Endothelial cell of umbilical vein (primary cell): ENCODE measurements around the gene FAM3D. TPM values are rescaled to one million over a fixed set of nuclear protein-coding genes. Genes with fewer than 3 reads are reported as not detected.

Source experiments
- BruUV-seq: library from RNA; stranded (reverse); fragments of 400-500 nt; replicated peaks from 2 replicates; lab custom pipeline; 2021; lab: Mats Ljungman, UMichigan
- CTCF ChIA-PET: fragments of 300-600, 350-600 bp; sonication (Branson Sonifier 250); formaldehyde crosslinking; loops from one replicate; lab custom pipeline; 2021; ENCODE audit warnings: antibody characterized with exemption, inconsistent platforms; lab: Charles Lee
- POLR2A ChIA-PET: fragments of 300-600, 350-600 bp; sonication (Branson Sonifier 250); formaldehyde crosslinking; loops from one replicate; lab custom pipeline; 2021; ENCODE audit warnings: antibody characterized with exemption, inconsistent platforms; lab: Charles Lee
- DNase-seq: peaks from one replicate; pipeline ENCODE4 v3.0.0-alpha.2; 2011; ENCODE audit warnings: low read depth, low spot score
- FAIRE-seq: peaks from 2 replicates; lab custom pipeline; 2011; peaks lifted over from hg19 to GRCh38; lab: Jason Lieb, UNC
- H2AFZ ChIP-seq: 2 replicates; pipeline ENCODE4 v1.6.0; 2012; ENCODE audit warnings: low read depth, low read length, control low read depth, inconsistent platforms
- H3K27ac ChIP-seq: 2 replicates; pipeline ENCODE4 v1.5.1; 2011; ENCODE audit warnings: low read depth, mild to moderate bottlenecking, control low read depth, low read length, moderate library complexity; ENCODE audit not compliant: insufficient read depth
- H3K27me3 ChIP-seq, 2 experiments: 2 replicates each; pipeline versions ENCODE4 v1.6.0 to v1.6.1; 2011; ENCODE audit warnings: low read length in 2 of 2, mixed read lengths in 1 of 2; ENCODE audit not compliant: control insufficient read depth in 2 of 2, insufficient read depth in 2 of 2
- H3K36me3 ChIP-seq, 2 experiments: 2 replicates in 1 of 2; 3 replicates in 1 of 2; pipeline ENCODE4 v1.5.1; 2011; ENCODE audit warnings: low read length in 2 of 2, mild to moderate bottlenecking in 1 of 2, moderate library complexity in 1 of 2; ENCODE audit not compliant: control insufficient read depth in 2 of 2, insufficient read depth in 2 of 2; ENCODE audit errors: extremely low read depth in 1 of 2
- H3K4me1 ChIP-seq: 3 replicates; pipeline ENCODE4 v1.5.1; 2011; ENCODE audit warnings: mild to moderate bottlenecking, low read length; ENCODE audit not compliant: control insufficient read depth, insufficient read depth; ENCODE audit errors: extremely low read depth
- H3K4me2 ChIP-seq: 2 replicates; pipeline ENCODE4 v1.6.1; 2011; ENCODE audit warnings: low read length, control low read depth, mixed read lengths; ENCODE audit not compliant: insufficient read depth
- H3K4me3 ChIP-seq, 3 experiments: fragments of 200-600 bp in 1 of 3; sonication (generic), shearing (Covaris generic) in 1 of 3; replicated peaks in 1 of 3; 2 replicates each; pipeline ENCODE4 v1.5.1; 2011 to 2016; ENCODE audit warnings: control low read depth in 3 of 3, low read length in 3 of 3, mild to moderate bottlenecking in 2 of 3, inconsistent platforms in 1 of 3, low read depth in 1 of 3, moderate library complexity in 1 of 3; ENCODE audit not compliant: insufficient read depth in 1 of 3
- H3K79me2 ChIP-seq: 2 replicates; pipeline ENCODE4 v1.6.0; 2012; ENCODE audit warnings: low read length, inconsistent platforms; ENCODE audit not compliant: control insufficient read depth, insufficient read depth
- H3K9ac ChIP-seq: replicated peaks from 2 replicates; pipeline ENCODE3; 2011; ENCODE audit warnings: low read length, control low read depth; ENCODE audit not compliant: insufficient read depth; ENCODE audit errors: extremely low read depth
- H3K9me1 ChIP-seq: replicated peaks from 3 replicates; pipeline ENCODE4 v1.6.0; 2011; ENCODE audit warnings: mild to moderate bottlenecking, low read length; ENCODE audit not compliant: control insufficient read depth, insufficient read depth; ENCODE audit errors: extremely low read depth
- H3K9me3 ChIP-seq: replicated peaks from 2 replicates; pipeline ENCODE4 v1.5.1; 2012; ENCODE audit warnings: low read length, inconsistent platforms; ENCODE audit not compliant: control insufficient read depth, insufficient read depth
- H4K20me1 ChIP-seq: replicated peaks from 2 replicates; pipeline ENCODE3; 2011; ENCODE audit warnings: mild to moderate bottlenecking, low read length; ENCODE audit not compliant: control insufficient read depth, insufficient read depth; ENCODE audit errors: extremely low read depth
- FOS ChIP-seq: IDR thresholded peaks from 2 replicates; pipeline ENCODE4 v1.6.1; 2011; ENCODE audit warnings: mild to moderate bottlenecking, low read length, moderate library complexity, borderline replicate concordance; ENCODE audit not compliant: insufficient read depth
- MYC ChIP-seq: IDR thresholded peaks from one replicate; pipeline ENCODE4 v1.6.1; 2011; ENCODE audit warnings: mild to moderate bottlenecking, low read depth, low read length
- POLR2A ChIP-seq: IDR thresholded peaks from 2 replicates; pipeline ENCODE4 v1.6.1; 2012; ENCODE audit warnings: low read depth, mild to moderate bottlenecking, control low read depth, low read length
- dilution Hi-C: fragments of 300-500 bp; cut with MboI; formaldehyde crosslinking; loops from one replicate; pipeline ENCODE4 v1.15.0; 2019; ENCODE audit warnings: low sequenced_read_pairs; ENCODE audit not compliant: extremely low pct_ligation_motif_present
- intact Hi-C: fragments of 100-400 bp; cut with micrococcal nuclease; formaldehyde crosslinking; loops from one replicate; pipeline ENCODE4 v1.10.0; 2022
- polyA plus RNA-seq, 4 experiments: library from polyadenylated mRNA; depleted of rRNA in 3 of 4; stranded (reverse) in 3 of 4; unstranded in 1 of 4; fragments of >200 nt; gene quantifications; 2 replicates each; pipeline versions ENCODE4 v1.2.1 to v1.2.3, GENCODE V29; 2011 to 2012; ENCODE audit warnings: missing spikeins in 1 of 4
- total RNA-seq: library from RNA; stranded (reverse); gene quantifications from 2 replicates; pipeline ENCODE4 v1.2.3, GENCODE V29; 2021
- TF ChIP-seq, protein P1 (sequence below): IDR thresholded peaks from 2 replicates; pipeline ENCODE4 v1.6.1; 2011; ENCODE audit not compliant: insufficient read depth, insufficient read length
- TF ChIP-seq, protein P2 (sequence below), 2 donors: IDR thresholded peaks; 1 replicate in 1 of 2; 2 replicates in 1 of 2; pipeline ENCODE4 v1.5.1; 2011; ENCODE audit warnings: low read length in 2 of 2, mild to moderate bottlenecking in 2 of 2, moderate library complexity in 2 of 2, control low read depth in 1 of 2, inconsistent platforms in 1 of 2, low read depth in 1 of 2; ENCODE audit not compliant: insufficient read depth in 1 of 2; ENCODE audit errors: extremely low read depth in 1 of 2

FAM3D gene
- total and polyA plus RNA-seq, 2 donors (not counting 3 experiments of a cell fraction or from before 2014, with no cell fraction given): 0.12 TPM; not detected in 1

DNA sequence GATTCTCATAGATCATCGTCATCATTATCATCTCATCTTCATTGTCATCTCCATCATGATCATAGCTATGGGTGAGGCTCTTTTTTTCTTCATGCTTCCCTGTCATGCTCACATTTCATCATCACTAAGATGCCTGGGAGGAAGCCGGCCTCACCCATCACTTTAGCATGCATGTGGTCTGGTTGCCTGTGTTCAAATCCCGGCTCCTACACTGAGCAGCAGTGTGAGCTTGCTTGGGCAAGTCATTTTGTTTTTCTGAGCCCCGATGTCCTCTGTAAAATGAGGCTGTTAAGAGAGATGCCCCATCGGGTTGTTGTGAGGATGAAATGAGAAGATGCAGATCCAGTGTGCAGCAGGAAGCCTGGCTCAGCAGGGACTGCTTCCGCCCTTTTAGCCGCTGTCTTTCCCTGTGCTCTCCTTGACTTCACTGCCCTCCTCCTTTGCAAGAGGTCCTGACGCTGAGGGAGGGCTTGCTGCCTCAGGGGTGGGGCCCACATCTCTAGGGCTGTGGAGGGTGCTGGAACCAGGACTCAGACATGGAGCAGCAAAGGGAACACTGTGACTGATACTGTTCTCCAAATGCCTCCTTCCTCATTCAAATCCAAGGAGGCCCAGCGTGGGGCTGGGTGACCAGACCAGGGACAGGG is 14.4 kb upstream of the FAM3D start:
- FAIRE-seq: no peak

More for the DNA sequence above, 14.4 kb upstream of the FAM3D start:
- no peaks in the 10 kb centered on the region for H3K79me2 ChIP-seq
- no peaks in the 10 kb centered on the region for H3K9me3 ChIP-seq
- H3K4me2 ChIP-seq: no peak overlapping the region
- TF ChIP-seq, protein P1, sequence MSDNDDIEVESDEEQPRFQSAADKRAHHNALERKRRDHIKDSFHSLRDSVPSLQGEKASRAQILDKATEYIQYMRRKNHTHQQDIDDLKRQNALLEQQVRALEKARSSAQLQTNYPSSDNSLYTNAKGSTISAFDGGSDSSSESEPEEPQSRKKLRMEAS: no peak
- TF ChIP-seq MYC (no peak), FOS (no peak), POLR2A (no peak)
- TF ChIP-seq, protein P2, sequence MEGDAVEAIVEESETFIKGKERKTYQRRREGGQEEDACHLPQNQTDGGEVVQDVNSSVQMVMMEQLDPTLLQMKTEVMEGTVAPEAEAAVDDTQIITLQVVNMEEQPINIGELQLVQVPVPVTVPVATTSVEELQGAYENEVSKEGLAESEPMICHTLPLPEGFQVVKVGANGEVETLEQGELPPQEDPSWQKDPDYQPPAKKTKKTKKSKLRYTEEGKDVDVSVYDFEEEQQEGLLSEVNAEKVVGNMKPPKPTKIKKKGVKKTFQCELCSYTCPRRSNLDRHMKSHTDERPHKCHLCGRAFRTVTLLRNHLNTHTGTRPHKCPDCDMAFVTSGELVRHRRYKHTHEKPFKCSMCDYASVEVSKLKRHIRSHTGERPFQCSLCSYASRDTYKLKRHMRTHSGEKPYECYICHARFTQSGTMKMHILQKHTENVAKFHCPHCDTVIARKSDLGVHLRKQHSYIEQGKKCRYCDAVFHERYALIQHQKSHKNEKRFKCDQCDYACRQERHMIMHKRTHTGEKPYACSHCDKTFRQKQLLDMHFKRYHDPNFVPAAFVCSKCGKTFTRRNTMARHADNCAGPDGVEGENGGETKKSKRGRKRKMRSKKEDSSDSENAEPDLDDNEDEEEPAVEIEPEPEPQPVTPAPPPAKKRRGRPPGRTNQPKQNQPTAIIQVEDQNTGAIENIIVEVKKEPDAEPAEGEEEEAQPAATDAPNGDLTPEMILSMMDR (IDR thresholded peaks at IDR 0.05; ENCODE audit: extremely low read depth in 1 of 2, insufficient read depth in 1 of 2, low read depth in 1 of 2, low read length in 2 of 2): no peak
- H2AFZ ChIP-seq: no peak overlapping the region
- H3K9me1 ChIP-seq: no peaks in the 10 kb centered on the region
- no peak overlapping the region for H3K9ac ChIP-seq
- H3K4me1 ChIP-seq: no peaks in the 10 kb centered on the region
- intact Hi-C loops: no loop called here
- dilution Hi-C loops: no loop called here
- H3K4me3 ChIP-seq: no peak overlapping the region
- BruUV-seq: no TSS peak
- POLR2A ChIA-PET: no interaction called here
- H3K27ac ChIP-seq: no peak overlapping the region
- CTCF ChIA-PET: no interaction called here
- H3K36me3 ChIP-seq: no peaks in the 10 kb centered on the region
- DNase-seq: no peak
- no peaks in the 10 kb centered on the region for H4K20me1 ChIP-seq
- no peaks in the 10 kb centered on the region for H3K27me3 ChIP-seq
